H1 (cell line): ENCODE results near the gene APLP2. TPM values are rescaled to one million over a fixed set of nuclear protein-coding genes. Genes with fewer than 3 reads are reported as not detected.

Experiments
- CTCF ChIA-PET: fragments of 300-600 bp; sonication (Branson Sonifier 250); formaldehyde crosslinking; loops from one replicate; lab custom pipeline; 2021; ENCODE audit not compliant: partially characterized antibody; lab: Charles Lee
- POLR2A ChIA-PET: fragments of 300-600 bp; sonication (Branson Sonifier 250); formaldehyde crosslinking; loops from one replicate; lab custom pipeline; 2021; ENCODE audit warnings: inconsistent platforms; ENCODE audit not compliant: partially characterized antibody; lab: Charles Lee
- DNase-seq, 2 experiments: peaks; one replicate each; pipeline versions ENCODE4 v3.0.0 to v3.0.0-alpha.2; 2010 to 2022; ENCODE audit warnings: low spot score in 2 of 2, low read depth in 1 of 2, mixed read lengths in 1 of 2
- FAIRE-seq: peaks from 2 replicates; lab custom pipeline; 2011; peaks lifted over from hg19 to GRCh38; lab: Jason Lieb, UNC
- H2AFZ ChIP-seq: 2 replicates; pipeline ENCODE4 v1.8.1; 2012; ENCODE audit warnings: low read length, inconsistent platforms
- H2AK5ac ChIP-seq: 2 replicates; pipeline ENCODE4 v1.6.1; 2013; ENCODE audit warnings: low read depth, low read length
- H2BK120ac ChIP-seq: replicated peaks from 2 replicates; pipeline ENCODE3; 2013; ENCODE audit warnings: low read depth, low read length, inconsistent platforms
- H2BK12ac ChIP-seq: 2 replicates; pipeline ENCODE4 v1.6.1; 2013; ENCODE audit warnings: low read depth, low read length
- H2BK15ac ChIP-seq: 2 replicates; pipeline ENCODE4 v1.6.1; 2013; ENCODE audit warnings: low read length
- H2BK20ac ChIP-seq: 2 replicates; pipeline ENCODE4 v1.6.1; 2013; ENCODE audit warnings: low read length
- H2BK5ac ChIP-seq: 2 replicates; pipeline ENCODE4 v1.6.1; 2013; ENCODE audit warnings: low read depth, low read length
- H3K14ac ChIP-seq: 2 replicates; pipeline ENCODE4 v1.6.1; 2013; ENCODE audit warnings: inconsistent platforms; ENCODE audit not compliant: insufficient read length
- H3K18ac ChIP-seq: 2 replicates; pipeline ENCODE4 v1.6.1; 2013; ENCODE audit warnings: low read length; ENCODE audit errors: extremely low read depth
- H3K23ac ChIP-seq: 2 replicates; pipeline ENCODE4 v1.6.1; 2013; ENCODE audit warnings: inconsistent platforms; ENCODE audit not compliant: insufficient read length
- H3K23me2 ChIP-seq: 2 replicates; pipeline ENCODE4 v1.6.1; 2013; ENCODE audit warnings: low read depth, low read length
- H3K27ac ChIP-seq: 2 replicates; pipeline ENCODE4 v1.6.1; 2011; ENCODE audit warnings: low read depth, low read length, inconsistent platforms
- H3K27me3 ChIP-seq, 4 experiments: replicated peaks in 1 of 4; 1 replicate in 1 of 4; 2 replicates in 3 of 4; pipeline versions ENCODE4 v1.6.1 to v1.8.1; 2011 to 2013; ENCODE audit warnings: low read length in 3 of 4, mild to moderate bottlenecking in 3 of 4, inconsistent platforms in 2 of 4, mixed read lengths in 2 of 4, moderate library complexity in 1 of 4; ENCODE audit not compliant: control insufficient read depth in 3 of 4, insufficient read depth in 3 of 4; ENCODE audit errors: extremely low read depth in 1 of 4
- H3K36me3 ChIP-seq, 4 experiments: 2 replicates each; pipeline versions ENCODE4 v1.6.1 to v1.8.1; 2011 to 2013; ENCODE audit warnings: mild to moderate bottlenecking in 4 of 4, low read length in 3 of 4, moderate library complexity in 2 of 4, control low read depth in 1 of 4, inconsistent platforms in 1 of 4; ENCODE audit not compliant: insufficient read depth in 4 of 4, control insufficient read depth in 2 of 4
- H3K4ac ChIP-seq: replicated peaks from 2 replicates; pipeline ENCODE3; 2013; ENCODE audit warnings: low read length, low read depth, mixed read lengths, inconsistent platforms; ENCODE audit not compliant: insufficient read length
- H3K4me1 ChIP-seq, 4 experiments: replicated peaks in 1 of 4; 1 replicate in 1 of 4; 2 replicates in 3 of 4; pipeline versions ENCODE4 v1.6.1 to v1.8.1; 2011 to 2013; ENCODE audit warnings: low read length in 3 of 4, inconsistent platforms in 2 of 4, mixed read lengths in 1 of 4; ENCODE audit not compliant: insufficient read depth in 4 of 4, control insufficient read depth in 3 of 4
- H3K4me2 ChIP-seq, 2 experiments: 2 replicates each; pipeline versions ENCODE4 v1.6.1 to v1.8.1; 2011 to 2013; ENCODE audit warnings: low read depth in 2 of 2, low read length in 2 of 2, control low read depth in 1 of 2, inconsistent platforms in 1 of 2, mild to moderate bottlenecking in 1 of 2; ENCODE audit not compliant: insufficient read depth in 1 of 2
- H3K4me3 ChIP-seq, 4 experiments: fragments of 200-600, 300-600 bp in 1 of 4; sonication (generic), shearing (Covaris generic), sonication (Bioruptor Twin) in 1 of 4; 2 replicates each; pipeline versions ENCODE4 v1.5.1 to v1.8.1; 2011 to 2016; ENCODE audit warnings: low read length in 4 of 4, low read depth in 3 of 4, control low read depth in 2 of 4, inconsistent platforms in 2 of 4, mild to moderate bottlenecking in 2 of 4, mixed read lengths in 1 of 4, moderate library complexity in 1 of 4; ENCODE audit not compliant: insufficient read depth in 2 of 4; ENCODE audit errors: extremely low read depth in 1 of 4
- H3K56ac ChIP-seq: replicated peaks from 2 replicates; pipeline ENCODE3; 2013; ENCODE audit warnings: low read depth, mild to moderate bottlenecking, mixed read lengths, low read length, inconsistent platforms; ENCODE audit not compliant: insufficient read length
- H3K79me1 ChIP-seq: 2 replicates; pipeline ENCODE4 v1.6.1; 2013; ENCODE audit warnings: low read depth, low read length, control low read depth
- H3K79me2 ChIP-seq, 2 experiments: 2 replicates each; pipeline versions ENCODE4 v1.6.1 to v1.8.1; 2012 to 2013; ENCODE audit warnings: low read length in 2 of 2, mild to moderate bottlenecking in 2 of 2, inconsistent platforms in 1 of 2; ENCODE audit not compliant: insufficient read depth in 2 of 2, control insufficient read depth in 1 of 2
- H3K9ac ChIP-seq, 4 experiments: replicated peaks in 1 of 4; 1 replicate in 1 of 4; 2 replicates in 3 of 4; pipeline versions ENCODE4 v1.6.1 to v1.8.1; 2011 to 2013; ENCODE audit warnings: low read depth in 3 of 4, low read length in 3 of 4, control low read depth in 2 of 4, mild to moderate bottlenecking in 2 of 4, moderate library complexity in 2 of 4, inconsistent platforms in 1 of 4; ENCODE audit errors: extremely low read depth in 1 of 4
- H3K9me3 ChIP-seq, 2 experiments: 2 replicates each; pipeline versions ENCODE4 v1.6.1 to v1.8.1; 2012 to 2013; ENCODE audit warnings: mild to moderate bottlenecking in 2 of 2, moderate library complexity in 2 of 2, control low read depth in 1 of 2, inconsistent platforms in 1 of 2, low read depth in 1 of 2, low read length in 1 of 2, mixed read lengths in 1 of 2; ENCODE audit not compliant: insufficient read depth in 2 of 2
- H4K20me1 ChIP-seq, 2 experiments: replicated peaks in 1 of 2; 2 replicates each; pipeline versions ENCODE3 to v1.8.1; 2011 to 2013; ENCODE audit warnings: inconsistent platforms in 2 of 2, low read length in 2 of 2, mild to moderate bottlenecking in 1 of 2; ENCODE audit not compliant: insufficient read depth in 2 of 2, control insufficient read depth in 1 of 2
- H4K5ac ChIP-seq: 2 replicates; pipeline ENCODE4 v1.6.1; 2013; ENCODE audit warnings: low read length, low read depth, mixed read lengths, inconsistent platforms; ENCODE audit not compliant: insufficient read length
- H4K8ac ChIP-seq: 2 replicates; pipeline ENCODE4 v1.8.0; 2013; ENCODE audit warnings: mild to moderate bottlenecking, moderate library complexity, low read length, inconsistent platforms; ENCODE audit not compliant: insufficient read depth; ENCODE audit errors: extremely low read depth
- H4K91ac ChIP-seq: replicated peaks from 2 replicates; pipeline ENCODE3; 2013; ENCODE audit warnings: low read length, mixed read lengths, inconsistent platforms; ENCODE audit not compliant: insufficient read length
- CTBP2 ChIP-seq: IDR thresholded peaks from 2 replicates; pipeline ENCODE4 v1.7.0; 2011; ENCODE audit warnings: borderline replicate concordance, mild to moderate bottlenecking, moderate library complexity, mixed read lengths, low read length; ENCODE audit not compliant: insufficient read depth, insufficient read length
- HDAC2 ChIP-seq, 2 experiments: fragments of 300-600 bp in 1 of 2; sonication (generic) in 1 of 2; IDR thresholded peaks; 2 replicates each; pipeline ENCODE4 v1.6.1; 2011 to 2012; ENCODE audit warnings: low read depth in 2 of 2, low read length in 2 of 2, mild to moderate bottlenecking in 2 of 2, moderate library complexity in 2 of 2, borderline replicate concordance in 1 of 2, inconsistent platforms in 1 of 2
- RBBP5 ChIP-seq: IDR thresholded peaks from 2 replicates; pipeline ENCODE4 v1.7.1; 2012; ENCODE audit warnings: low read depth, mild to moderate bottlenecking, inconsistent platforms, low read length, moderate library complexity, borderline replicate concordance
- SIRT6 ChIP-seq: IDR thresholded peaks from one replicate; pipeline ENCODE4 v1.7.1; 2012; ENCODE audit warnings: low read length, inconsistent platforms
- WGBS, 2 experiments: shearing (Covaris generic) in 1 of 2; methylation state at CpG; one replicate each; pipeline versions ENCODE4 v1.1.6 to v1.1.7; 2013 to 2015; ENCODE audit warnings: low lambda C conversion rate in 2 of 2, mixed read lengths in 2 of 2, inconsistent platforms in 1 of 2, low coverage in 1 of 2, missing lambda C conversion rate in 1 of 2; ENCODE audit not compliant: insufficient replicate concordance in 2 of 2, insufficient coverage in 1 of 2, insufficient read length in 1 of 2; ENCODE audit errors: extremely low coverage in 1 of 2, missing lambda C conversion rate in 1 of 2; 5-methylcytosine and 5-hydroxymethylcytosine counted together
- polyA plus RNA-seq, 7 experiments: library from polyadenylated mRNA; depleted of rRNA in 3 of 7; stranded (reverse) in 5 of 7; unstranded in 2 of 7; fragments of >200 nt in 5 of 7; fragments of 200-250 nt in 2 of 7; gene quantifications; 1 replicate in 5 of 7; 2 replicates in 1 of 7; 4 replicates in 1 of 7; pipeline versions ENCODE4 v1.2.1 to v1.2.3, GENCODE V29; 2011 to 2013; ENCODE audit warnings: missing spikeins in 2 of 7, mixed read lengths in 2 of 7
- total RNA-seq: library from RNA; stranded (reverse); fragmentation: NEBNext Ultra II Directional; extraction: Animal tissue kit (Norgen Biotek cat#: 25700); gene quantifications from 2 replicates; pipeline ENCODE4 v1.2.1, GENCODE V29; 2021

APLP2 gene
- total and polyA plus RNA-seq, 2 of the 8 experiments (the other 6 are each of a cell fraction or from before 2014, with no cell fraction given) = 222 to 315 TPM

- H4K8ac ChIP-seq = no peak overlapping the region
- H2BK20ac ChIP-seq = no peak overlapping the region
- H2BK5ac ChIP-seq = no peak overlapping the region
- H3K4me1 ChIP-seq = no peaks in the 10 kb centered on the region; a peak in 1 of 7 replicates
- H3K56ac ChIP-seq = no peak overlapping the region
- H3K79me2 ChIP-seq = no peaks in the 10 kb centered on the region
- no peak overlapping the region for H3K4me2 ChIP-seq
- H3K18ac ChIP-seq = no peak overlapping the region
- no peaks in the 10 kb centered on the region for H3K36me3 ChIP-seq
- WGBS, 2 experiments = 87% methylated on average over 1 of the region's 1 CpG; no CpG with 5 or more reads in 1 of the 2 experiments
- H2BK15ac ChIP-seq = no peak overlapping the region
- H3K27ac ChIP-seq = no peak overlapping the region
- H3K23ac ChIP-seq = no peak overlapping the region
- H3K27me3 ChIP-seq = no peaks in the 10 kb centered on the region
- CTCF ChIA-PET = no interaction called here
- no peaks in the 10 kb centered on the region for H4K20me1 ChIP-seq
- TF ChIP-seq RBBP5 = no peak
- TF ChIP-seq HDAC2 (IDR thresholded peaks at IDR 0.05; ENCODE audit: borderline replicate concordance in 1 of 2, low read depth in 2 of 2, low read length in 2 of 2) = no peak
- no peak for TF ChIP-seq SIRT6
- TF ChIP-seq CTBP2 = no peak
- H3K4ac ChIP-seq = no peak overlapping the region
- no peak overlapping the region for H4K5ac ChIP-seq
- no peak overlapping the region for H2BK120ac ChIP-seq
- H3K23me2 ChIP-seq = no peaks in the 10 kb centered on the region
- H3K4me3 ChIP-seq = no peak overlapping the region
- DNase-seq (no peak), FAIRE-seq (no peak)
- no peak overlapping the region for H4K91ac ChIP-seq
- no peak overlapping the region for H2AFZ ChIP-seq
- no peak overlapping the region for H3K9ac ChIP-seq
- H3K79me1 ChIP-seq = no peaks in the 10 kb centered on the region
- H2BK12ac ChIP-seq = no peak overlapping the region
- H3K9me3 ChIP-seq = peaks cover 0 to 7% of the 10 kb centered on the region in 2 experiments; a peak in 1 of 4 replicates
- no peak overlapping the region for H3K14ac ChIP-seq
- POLR2A ChIA-PET = interaction anchor here (1.2 kb wide), 1 partner anchor 22 kb away, joined by 4 read pairs; no protein-coding TSS in a partner anchor
- H2AK5ac ChIP-seq = no peak overlapping the region
These were observed 44.3 kb upstream of the APLP2 start for GRCh38 chr11:130025371-130025770.
